GM13976 (cell line): ENCODE data around the gene HLA-DQA2.
A peak's percentile ranks its signal among the peaks of the same experiment; 100 is the strongest.
"Not testable (repeated sequence)": the region's sequence is repeated elsewhere in the genome, so short reads cannot be mapped to it uniquely, and the experiment has no call there.

Experiments
- DNase-seq: peaks from one replicate; pipeline ENCODE4 v3.0.0; 2012; ENCODE audit warnings: low spot score
- CTCF ChIP-seq: IDR thresholded peaks from 2 replicates; pipeline ENCODE4 v1.5.1; 2012; ENCODE audit warnings: borderline replicate concordance, mild to moderate bottlenecking; ENCODE audit not compliant: insufficient read depth; ENCODE audit errors: extremely low read depth, missing control alignments, control extremely low read depth
- in situ Hi-C: fragments of 300-500 bp; cut with MboI; formaldehyde crosslinking; loops from one replicate; pipeline ENCODE4 v1.12.0; 2022; ENCODE audit warnings: low sequenced_read_pairs, mixed read lengths, inconsistent platforms; ENCODE audit not compliant: unreplicated experiment

HLA-DQA2 gene

GRCh38 chr6:32774426-32774825 lies 33.2 kb downstream of the HLA-DQA2 start:
- DNase-seq, result no peak
- no peak for TF ChIP-seq CTCF
- in situ Hi-C loops, result no loop called here

- no peak for DNase-seq
- no peak for TF ChIP-seq CTCF
- in situ Hi-C loops, result loop anchor here (25.0 kb wide), 1 partner anchor 538 kb away; no protein-coding TSS in a partner anchor
Measured at GRCh38 chr6:32775071-32775470, 33.9 kb downstream of the HLA-DQA2 start.

- DNase-seq, result no peak
- in situ Hi-C loops, result loop anchor here (25.0 kb wide), 1 partner anchor 542 kb away; no protein-coding TSS in a partner anchor
- no peak for TF ChIP-seq CTCF
Measured at GRCh38 chr6:32779036-32779435, 37.8 kb downstream of the HLA-DQA2 start.

GRCh38 chr6:32782923-32783322 lies 41.7 kb downstream of the HLA-DQA2 start:
- not testable (repeated sequence) for DNase-seq
- in situ Hi-C loops, result loop anchor here (25.0 kb wide), 1 partner anchor 546 kb away; no protein-coding TSS in a partner anchor

GRCh38 chr6:32785781-32786533 lies 44.8 kb downstream of the HLA-DQA2 start:
- in situ Hi-C loops, result loop anchor here (25.0 kb wide), 1 partner anchor 549 kb away; no protein-coding TSS in a partner anchor
- TF ChIP-seq CTCF, result peak; percentile 55
- peak; percentile 55 for DNase-seq

GRCh38 chr6:32790306-32790705 lies 49.1 kb downstream of the HLA-DQA2 start:
- in situ Hi-C loops, result loop anchor here (25.0 kb wide), 1 partner anchor 553 kb away; no protein-coding TSS in a partner anchor
- no peak for TF ChIP-seq CTCF
- DNase-seq, result no peak

- TF ChIP-seq CTCF, result no peak
- no peak for DNase-seq
- in situ Hi-C loops, result loop anchor here (25.0 kb wide), 1 partner anchor 556 kb away; no protein-coding TSS in a partner anchor
Measured at GRCh38 chr6:32792901-32793435, 51.8 kb downstream of the HLA-DQA2 start.
